GM19452 (cell line): ENCODE results near the gene MAPK11.

Experiments
- ATAC-seq: cut with Tn5 transposase; IDR thresholded peaks from one replicate; pipeline ENCODE4 v1.9.1; 2021; ENCODE audit not compliant: unreplicated experiment

MAPK11 gene

GRCh38 chr22:50250555-50251476 lies 19.4 kb downstream of the MAPK11 start, which contains the start of gene HDAC10:
Gene HDAC10 (minus strand): TSS chr22:50251265. CDS start chr22:50251032, 233 bp downstream.
- peak; percentile 57 for ATAC-seq

- ATAC-seq, result no peak
These were observed 20.0 kb downstream of the MAPK11 start for GRCh38 chr22:50250249-50250554.

DNA sequence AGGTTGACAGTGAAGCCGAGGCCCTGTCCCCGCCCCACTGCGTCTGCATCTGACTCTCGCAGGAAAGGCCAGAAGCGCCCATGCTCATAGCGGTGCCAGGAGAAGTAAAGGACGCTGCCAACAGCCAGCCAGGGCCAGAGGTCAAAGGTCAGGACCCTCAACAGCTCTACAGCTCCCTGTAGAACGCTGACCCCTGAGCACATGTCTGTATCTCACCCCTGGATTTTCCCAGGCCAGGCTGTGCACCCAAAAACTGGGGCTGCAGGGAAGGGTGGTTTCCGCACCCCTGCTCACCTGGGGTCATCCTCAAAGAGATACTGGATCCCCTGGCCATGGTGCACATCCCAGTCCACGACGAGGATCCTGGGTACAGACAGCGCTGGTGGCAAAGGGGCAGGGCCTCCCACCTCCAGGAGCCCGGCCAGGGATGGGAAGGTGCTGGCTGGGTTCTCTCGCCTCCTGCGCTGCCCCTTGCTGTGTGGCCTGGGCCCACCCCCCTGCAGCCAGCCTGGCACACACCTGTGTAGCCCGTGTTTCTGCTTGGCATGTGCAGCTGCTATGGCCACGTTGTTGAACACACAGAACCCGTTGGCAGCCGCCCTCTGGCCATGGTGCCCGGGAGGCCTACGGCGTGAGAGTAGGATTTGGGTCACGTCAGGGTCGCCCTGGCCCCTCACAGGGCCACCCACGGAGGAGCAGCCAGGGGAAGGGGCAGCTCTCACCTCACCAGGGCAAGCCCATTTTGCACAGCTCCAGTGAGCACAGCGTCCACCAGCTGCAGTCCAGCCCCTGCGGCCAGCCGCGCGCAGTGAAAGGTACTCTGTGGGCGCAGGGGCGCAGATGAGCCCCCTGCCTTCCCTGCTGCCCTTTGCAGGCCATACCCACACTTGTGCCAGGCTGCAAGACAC lies 20.6 kb downstream of the MAPK11 start:
- no peak for ATAC-seq

- ATAC-seq, result no peak
These were observed 21.7 kb downstream of the MAPK11 start for GRCh38 chr22:50248196-50249081.

- no peak for ATAC-seq
These were observed 22.4 kb downstream of the MAPK11 start for GRCh38 chr22:50247748-50248147.

- ATAC-seq, result no peak
These were observed 23.7 kb downstream of the MAPK11 start for GRCh38 chr22:50246242-50247175.

- peak; percentile 17 for ATAC-seq
These were observed 24.7 kb downstream of the MAPK11 start for GRCh38 chr22:50245214-50246072.

- ATAC-seq, result peak; percentile 54
These were observed 25.6 kb downstream of the MAPK11 start, which contains the start of gene TUBGCP6 for GRCh38 chr22:50244420-50245213. Gene TUBGCP6 (minus strand): TSS chr22:50245023. CDS start chr22:50244459, 564 bp downstream.

DNA sequence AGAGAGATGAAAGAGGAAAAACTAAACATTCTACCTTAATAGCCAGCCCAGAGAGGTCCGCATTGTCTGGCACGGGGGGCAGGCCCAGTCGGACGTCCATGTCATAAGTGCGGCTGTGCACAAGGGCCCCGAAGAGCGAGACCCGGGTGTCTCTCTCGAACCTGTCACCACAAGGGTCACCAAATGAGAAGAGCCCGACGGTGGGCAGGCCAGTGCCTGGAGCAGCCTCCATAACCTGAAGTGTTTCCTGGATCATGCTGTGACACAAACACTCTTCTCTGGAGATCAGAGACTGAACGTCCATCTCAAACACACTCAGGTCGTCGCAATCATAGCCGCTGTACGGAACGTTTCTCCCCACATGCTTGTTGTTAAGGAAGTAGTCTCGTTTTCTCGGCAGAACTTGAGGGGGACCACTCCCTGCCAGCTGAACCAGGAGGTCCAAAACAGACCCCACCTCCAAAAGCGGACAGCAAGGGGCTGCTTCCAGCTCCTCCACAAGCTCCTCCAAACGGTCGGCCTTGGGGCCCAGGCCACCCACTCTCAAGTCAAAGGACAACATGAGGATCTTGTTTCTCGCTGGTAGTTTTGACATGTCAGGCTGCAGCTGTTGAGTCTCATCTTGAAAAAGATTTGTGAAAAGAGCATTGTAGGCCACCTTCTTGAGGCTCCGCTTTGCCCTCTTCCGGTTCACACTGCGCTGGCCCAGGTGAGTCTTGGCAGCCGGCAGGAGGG lies 26.3 kb downstream of the MAPK11 start:
- ATAC-seq, result peak; percentile 1

DNA sequence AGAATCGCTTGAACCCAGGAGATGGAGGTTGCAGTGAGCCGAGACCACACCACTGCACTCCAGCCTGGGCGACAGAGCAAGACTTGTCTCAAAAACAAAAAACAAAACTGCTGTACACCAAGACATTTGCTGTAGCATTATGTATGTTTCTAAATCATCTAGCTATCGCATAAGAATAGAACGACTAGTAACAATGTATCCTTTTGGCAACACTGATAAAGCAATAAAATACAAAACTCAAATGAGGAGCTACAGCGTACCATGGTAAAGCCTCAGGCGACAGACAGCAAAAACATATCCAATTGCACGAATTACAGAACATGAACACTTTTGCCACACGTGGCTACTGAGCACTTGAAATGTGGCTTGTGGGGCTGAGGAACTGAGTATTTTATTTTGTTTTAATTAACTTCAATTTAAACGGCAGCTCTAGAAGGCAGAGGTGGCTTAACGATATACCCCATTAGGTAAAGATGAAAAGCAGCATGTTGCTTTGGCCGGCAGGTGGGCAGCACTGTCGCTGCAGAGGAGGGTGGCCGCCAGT lies 27.7 kb downstream of the MAPK11 start:
- no peak for ATAC-seq

- no peak for ATAC-seq
These were observed 31.4 kb downstream of the MAPK11 start for GRCh38 chr22:50238755-50239154.

- ATAC-seq, result no peak
These were observed 33.3 kb downstream of the MAPK11 start for GRCh38 chr22:50236731-50237409.

DNA sequence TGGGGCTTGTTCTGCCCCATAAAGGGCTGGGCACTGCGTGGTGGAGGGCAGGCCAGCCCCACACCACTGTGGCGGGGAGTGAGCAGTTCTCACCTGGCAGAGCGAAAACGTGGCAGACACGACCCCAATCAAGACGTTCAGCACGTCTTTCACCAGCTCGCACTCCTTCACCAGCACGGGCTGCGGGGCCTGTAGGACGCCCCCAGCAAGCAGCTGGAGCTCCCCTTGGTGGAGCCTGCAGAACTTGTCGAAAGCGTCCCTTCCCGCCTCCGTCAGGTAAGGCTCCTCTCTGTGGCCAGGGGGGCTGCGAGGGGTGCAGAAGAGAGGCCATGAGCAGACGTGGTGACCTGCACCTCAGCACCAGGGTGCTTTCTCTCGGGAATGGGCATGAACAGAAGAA lies 37.0 kb downstream of the MAPK11 start:
- no peak for ATAC-seq

DNA sequence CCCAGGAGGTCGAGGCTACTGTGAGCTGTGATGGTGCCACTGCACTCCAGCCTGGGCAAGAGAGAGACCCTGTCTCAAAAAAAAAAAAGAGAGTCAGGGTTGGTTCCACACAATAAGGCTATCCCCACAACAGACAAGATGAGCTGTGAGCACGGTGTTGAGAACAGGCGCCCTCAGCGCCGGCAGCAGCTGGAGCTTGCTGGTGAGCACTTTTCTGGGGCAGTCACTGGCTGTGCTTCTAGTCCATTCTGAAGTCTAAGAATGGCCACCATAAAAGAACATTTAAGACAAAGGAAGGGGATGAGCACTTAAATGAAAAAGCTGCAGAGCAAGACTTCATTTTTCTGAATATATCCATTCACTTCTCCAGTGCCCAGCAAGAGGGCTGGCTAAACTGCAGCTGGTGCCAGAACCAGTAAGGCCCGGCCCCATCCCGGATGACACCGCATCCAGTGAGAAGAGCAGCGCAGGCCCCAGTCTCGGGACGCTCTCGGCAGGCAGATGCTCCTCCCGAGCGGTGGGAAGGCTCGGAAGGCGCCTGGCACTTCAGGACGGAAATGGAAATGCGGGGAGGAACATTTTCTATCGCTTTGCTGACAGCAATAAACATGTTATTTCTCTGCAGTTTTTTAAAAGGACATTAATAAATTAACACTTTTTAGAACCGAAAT lies 37.6 kb downstream of the MAPK11 start:
- ATAC-seq, result no peak

DNA sequence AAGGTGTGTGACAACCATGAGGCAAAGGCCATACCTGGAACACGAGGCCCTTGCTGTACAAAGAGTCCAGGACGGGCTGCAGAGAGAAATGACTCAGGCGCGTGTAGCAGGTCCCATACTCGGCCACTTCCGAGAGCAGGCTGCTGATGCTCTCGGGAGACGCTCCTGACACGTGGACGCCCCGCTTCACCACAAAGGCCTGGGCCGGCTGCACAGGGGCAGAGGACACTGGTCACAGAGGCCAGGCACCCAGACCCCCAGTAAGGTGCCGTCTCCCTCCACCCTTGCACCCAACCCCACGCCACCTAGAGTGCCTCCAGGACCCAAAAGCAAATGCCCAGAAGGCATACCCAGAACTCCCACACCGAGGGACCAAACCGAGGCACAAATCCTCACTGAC lies 40.8 kb downstream of the MAPK11 start:
- ATAC-seq, result no peak

DNA sequence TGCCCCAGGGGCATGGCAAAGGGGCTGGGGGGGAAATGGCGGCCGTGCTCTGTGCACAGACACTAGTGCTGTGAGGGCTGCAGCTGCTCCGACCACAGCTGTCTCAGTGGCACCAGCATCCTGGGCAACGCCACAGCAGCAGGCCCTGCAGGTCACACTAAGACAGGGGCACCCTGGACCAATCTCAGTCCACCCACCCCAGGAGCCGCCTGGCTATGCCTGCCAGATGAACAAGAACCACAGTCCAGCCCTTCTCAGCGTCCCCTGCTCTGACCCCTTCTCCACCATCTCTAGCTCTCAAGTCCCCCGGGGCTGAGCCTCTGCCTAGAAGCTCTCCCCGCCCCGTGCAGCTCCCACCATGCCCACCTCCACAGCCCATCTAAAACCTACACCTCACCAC lies 41.8 kb downstream of the MAPK11 start:
- ATAC-seq, result no peak
